HG03565 (cell line): ENCODE measurements around the gene EPS15.
"Not testable (repeated sequence)": the region's sequence is repeated elsewhere in the genome, so short reads cannot be mapped to it uniquely, and the experiment has no call there.

Experiments
- ATAC-seq: cut with Tn5 transposase; IDR thresholded peaks from one replicate; pipeline ENCODE4 v1.9.1; 2021; ENCODE audit warnings: mild to moderate bottlenecking, moderate library complexity; ENCODE audit not compliant: unreplicated experiment

EPS15 gene

GRCh38 chr1:51433972-51434510, 85.0 kb downstream of the EPS15 start:
- no peak for ATAC-seq

GRCh38 chr1:51433269-51433971, 85.6 kb downstream of the EPS15 start:
- ATAC-seq, result no peak

GRCh38 chr1:51432146-51432545, 86.9 kb downstream of the EPS15 start:
- no peak for ATAC-seq

GRCh38 chr1:51427438-51427837, 91.6 kb downstream of the EPS15 start:
- no peak for ATAC-seq

GRCh38 chr1:51425955-51426354, 93.1 kb downstream of the EPS15 start:
- no peak for ATAC-seq

- ATAC-seq, result no peak
Measured at GRCh38 chr1:51425273-51425672, 93.8 kb downstream of the EPS15 start.

GRCh38 chr1:51423073-51423821, 95.8 kb downstream of the EPS15 start:
- ATAC-seq, result no peak

- no peak for ATAC-seq
Measured at GRCh38 chr1:51422367-51423072, 96.5 kb downstream of the EPS15 start.

- ATAC-seq, result no peak
Measured at GRCh38 chr1:51421964-51422363, 97.1 kb downstream of the EPS15 start.

- no peak for ATAC-seq
Measured at GRCh38 chr1:51420867-51421627, 98.0 kb downstream of the EPS15 start.

- no peak for ATAC-seq
Measured at GRCh38 chr1:51418384-51418959, 100.6 kb downstream of the EPS15 start.

GRCh38 chr1:51417496-51418383, 101.3 kb downstream of the EPS15 start:
- no peak for ATAC-seq

GRCh38 chr1:51416910-51417309, 102.2 kb downstream of the EPS15 start:
- ATAC-seq, result no peak

- ATAC-seq, result no peak
Measured at GRCh38 chr1:51415963-51416362, 103.1 kb downstream of the EPS15 start.

GRCh38 chr1:51414811-51415210, 104.3 kb downstream of the EPS15 start:
- ATAC-seq, result no peak

- not testable (repeated sequence) for ATAC-seq
Measured at GRCh38 chr1:51411820-51412219, 107.2 kb downstream of the EPS15 start.

GRCh38 chr1:51410568-51411460, 108.3 kb downstream of the EPS15 start:
- ATAC-seq, result no peak

- not testable (repeated sequence) for ATAC-seq
Measured at GRCh38 chr1:51409755-51410541, 109.1 kb downstream of the EPS15 start.
